Endothelial cell (in vitro differentiated cells): Measurements from ENCODE around the gene PEX11A. TPM values are rescaled to one million over a fixed set of nuclear protein-coding genes. Genes with fewer than 3 reads are reported as not detected.

Experiments used
- DNase-seq: peaks from one replicate; pipeline ENCODE4 v3.0.0; 2021; ENCODE audit warnings: low spot score
- H3K27ac Mint-ChIP-seq: one replicate; pipeline ENCODE4 v1.8.0; 2021; ENCODE audit warnings: mixed read lengths, inconsistent platforms; ENCODE audit not compliant: unreplicated experiment
- H3K27me3 Mint-ChIP-seq: one replicate; pipeline ENCODE4 v1.8.0; 2021; ENCODE audit warnings: mild to moderate bottlenecking, moderate library complexity, mixed read lengths, inconsistent platforms; ENCODE audit not compliant: unreplicated experiment
- H3K36me3 Mint-ChIP-seq: one replicate; pipeline ENCODE4 v1.8.0; 2021; ENCODE audit warnings: mild to moderate bottlenecking, low read depth, mixed read lengths, inconsistent platforms; ENCODE audit not compliant: unreplicated experiment
- H3K4me1 Mint-ChIP-seq: one replicate; pipeline ENCODE4 v1.8.0; 2021; ENCODE audit warnings: mild to moderate bottlenecking, mixed read lengths, inconsistent platforms; ENCODE audit not compliant: unreplicated experiment
- H3K4me3 Mint-ChIP-seq: one replicate; pipeline ENCODE4 v1.8.0; 2021; ENCODE audit warnings: mild to moderate bottlenecking, mixed read lengths, inconsistent platforms; ENCODE audit not compliant: unreplicated experiment
- H3K9me3 Mint-ChIP-seq: one replicate; pipeline ENCODE4 v1.8.0; 2021; ENCODE audit warnings: mixed read lengths, inconsistent platforms; ENCODE audit not compliant: unreplicated experiment
- total RNA-seq: library from RNA; stranded (reverse); fragmentation: NEBNext Ultra II Directional; extraction: Animal tissue kit (Norgen Biotek cat#: 25700); gene quantifications from one replicate; pipeline ENCODE4 v1.2.1, GENCODE V29; 2021; ENCODE audit not compliant: unreplicated experiment
- TF ChIP-seq, protein P1 (sequence below): fragments of 200-600 bp; sonication (generic); IDR thresholded peaks from one replicate; pipeline ENCODE4 v1.5.0; 2021; ENCODE audit warnings: antibody characterized with exemption; ENCODE audit not compliant: unreplicated experiment

Gene PEX11A
- total RNA-seq, 1 donor from 2014 or later: 4.5 TPM

DNA sequence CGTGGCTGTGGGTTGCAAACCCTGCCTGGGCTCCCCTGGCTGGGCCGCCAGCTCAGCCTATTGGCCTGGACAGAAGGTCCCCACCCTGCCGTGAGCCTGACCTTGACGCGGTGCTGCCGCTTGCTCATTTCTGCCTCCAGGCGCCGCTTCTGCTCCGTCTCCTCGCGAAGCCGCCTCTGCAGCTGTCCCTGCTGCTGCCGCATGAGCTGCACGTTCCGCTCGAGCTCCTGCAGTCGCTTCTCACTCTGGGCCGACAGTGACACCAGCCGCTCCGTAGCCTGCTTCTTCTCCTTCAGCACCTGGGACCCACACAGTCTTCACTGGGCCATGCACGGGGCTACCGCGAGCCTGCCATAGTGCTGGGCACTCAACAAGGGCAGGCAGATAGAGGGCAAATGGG lies 57.0 kb downstream of the PEX11A start:
- DNase-seq: no peak
- no peak overlapping the region for H3K27ac Mint-ChIP-seq
- no peaks in the 10 kb centered on the region for H3K4me1 Mint-ChIP-seq
- H3K27me3 Mint-ChIP-seq: peaks cover 3% of the 10 kb centered on the region
- TF ChIP-seq, protein P1, sequence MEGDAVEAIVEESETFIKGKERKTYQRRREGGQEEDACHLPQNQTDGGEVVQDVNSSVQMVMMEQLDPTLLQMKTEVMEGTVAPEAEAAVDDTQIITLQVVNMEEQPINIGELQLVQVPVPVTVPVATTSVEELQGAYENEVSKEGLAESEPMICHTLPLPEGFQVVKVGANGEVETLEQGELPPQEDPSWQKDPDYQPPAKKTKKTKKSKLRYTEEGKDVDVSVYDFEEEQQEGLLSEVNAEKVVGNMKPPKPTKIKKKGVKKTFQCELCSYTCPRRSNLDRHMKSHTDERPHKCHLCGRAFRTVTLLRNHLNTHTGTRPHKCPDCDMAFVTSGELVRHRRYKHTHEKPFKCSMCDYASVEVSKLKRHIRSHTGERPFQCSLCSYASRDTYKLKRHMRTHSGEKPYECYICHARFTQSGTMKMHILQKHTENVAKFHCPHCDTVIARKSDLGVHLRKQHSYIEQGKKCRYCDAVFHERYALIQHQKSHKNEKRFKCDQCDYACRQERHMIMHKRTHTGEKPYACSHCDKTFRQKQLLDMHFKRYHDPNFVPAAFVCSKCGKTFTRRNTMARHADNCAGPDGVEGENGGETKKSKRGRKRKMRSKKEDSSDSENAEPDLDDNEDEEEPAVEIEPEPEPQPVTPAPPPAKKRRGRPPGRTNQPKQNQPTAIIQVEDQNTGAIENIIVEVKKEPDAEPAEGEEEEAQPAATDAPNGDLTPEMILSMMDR: no peak
- H3K36me3 Mint-ChIP-seq: peaks cover 46% of the 10 kb centered on the region
- H3K4me3 Mint-ChIP-seq: peak overlapping the region; percentile 67
- H3K9me3 Mint-ChIP-seq: peaks cover 3% of the 10 kb centered on the region

- peaks cover 50% of the 10 kb centered on the region for H3K36me3 Mint-ChIP-seq
- peaks cover 3% of the 10 kb centered on the region for H3K9me3 Mint-ChIP-seq
These were observed 57.8 kb downstream of the PEX11A start for GRCh38 chr15:89632563-89633430.

DNA sequence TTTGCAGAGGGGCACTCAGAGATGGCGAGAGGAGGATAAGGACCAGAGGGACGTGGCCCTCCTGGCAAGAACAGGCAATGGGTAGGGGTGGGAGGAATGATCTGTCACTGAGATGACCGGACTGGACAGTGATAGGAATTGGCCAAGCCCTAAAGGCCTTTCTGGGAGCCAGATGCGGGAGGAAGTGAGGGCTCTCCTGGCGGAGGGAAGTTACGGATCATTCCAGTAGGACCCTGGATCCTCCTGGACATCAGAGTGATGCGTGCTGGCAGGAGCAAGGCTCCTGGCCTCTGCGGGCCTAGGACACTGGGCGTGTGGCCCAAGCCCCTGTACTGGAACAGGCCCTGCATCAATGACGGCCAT lies 58.7 kb downstream of the PEX11A start:
- DNase-seq: no peak
- peak overlapping the region; percentile 40 for H3K4me3 Mint-ChIP-seq
- TF ChIP-seq, protein P1: no peak
- H3K9me3 Mint-ChIP-seq: peaks cover 3% of the 10 kb centered on the region
- no peak overlapping the region for H3K27ac Mint-ChIP-seq
- no peaks in the 10 kb centered on the region for H3K4me1 Mint-ChIP-seq
- peaks cover 51% of the 10 kb centered on the region for H3K36me3 Mint-ChIP-seq
- H3K27me3 Mint-ChIP-seq: peaks cover 3% of the 10 kb centered on the region

More at GRCh38 chr15:89632563-89633430, 57.8 kb downstream of the PEX11A start:
- Mint-ChIP-seq H3K27me3 (peaks cover 3% of the 10 kb centered on the region), H3K4me3 (peak overlapping the region; percentile 67), H3K27ac (no peak overlapping the region), H3K4me1 (no peaks in the 10 kb centered on the region)
- TF ChIP-seq, protein P1: no peak
- DNase-seq: no peak

Other genes starting within 250 kb of the PEX11A start
- not detected for gene RHCG, start 194.2 kb downstream of the PEX11A start, total RNA-seq
- gene TICRR, start 115.3 kb downstream of the PEX11A start, total RNA-seq: 4.8 TPM
- gene KIF7, start 35.3 kb downstream of the PEX11A start, total RNA-seq: 6.4 TPM
- gene PLIN1, start 11.4 kb downstream of the PEX11A start, total RNA-seq: 0.64 TPM
- 0.13 TPM for gene WDR93, start 57 bp upstream of the PEX11A start, total RNA-seq
- not detected for gene MESP1, start 60.5 kb upstream of the PEX11A start, total RNA-seq
- 0.33 TPM for gene MESP2, start 85.6 kb upstream of the PEX11A start, total RNA-seq
- gene ANPEP, start 124.1 kb upstream of the PEX11A start, total RNA-seq: 203 TPM
- gene AP3S2, start 203.2 kb upstream of the PEX11A start, total RNA-seq: 23.2 TPM
- gene ARPIN, start 222.2 kb upstream of the PEX11A start, total RNA-seq: 13.3 TPM